ENCODE data around the gene TSFM.
A peak's percentile ranks its signal among the peaks of the same experiment; 100 is the strongest.

The TSFM gene

GRCh38 chr12:57737467-57738460, 44.8 kb upstream of the TSFM start:
- no peak for DNase-seq (ENCODE audit: low spot score)
- in situ Hi-C loops (cut with MboI; ENCODE audit: low sequenced_read_pairs, unreplicated experiment), result no loop called here
- TF ChIP-seq CTCF (IDR thresholded peaks at IDR 0.05; ENCODE audit: borderline replicate concordance, control extremely low read depth, extremely low read depth, insufficient read depth, missing control alignments), result no peak

GRCh38 chr12:57738661-57739237, 43.8 kb upstream of the TSFM start, which contains the start of gene AGAP2:
Gene AGAP2 (minus strand): TSS chr12:57738742. CDS start chr12:57738246, 496 bp downstream.
- TF ChIP-seq CTCF (IDR thresholded peaks at IDR 0.05; ENCODE audit: borderline replicate concordance, control extremely low read depth, extremely low read depth, insufficient read depth, missing control alignments), result no peak
- in situ Hi-C loops (cut with MboI; ENCODE audit: low sequenced_read_pairs, unreplicated experiment), result no loop called here
- DNase-seq (ENCODE audit: low spot score), result no peak

GRCh38 chr12:57739387-57739786, 43.2 kb upstream of the TSFM start:
- in situ Hi-C loops (cut with MboI; ENCODE audit: low sequenced_read_pairs, unreplicated experiment), result no loop called here
- DNase-seq (ENCODE audit: low spot score), result no peak
- TF ChIP-seq CTCF (IDR thresholded peaks at IDR 0.05; ENCODE audit: borderline replicate concordance, control extremely low read depth, extremely low read depth, insufficient read depth, missing control alignments), result no peak

GRCh38 chr12:57739914-57740538, 42.6 kb upstream of the TSFM start:
- no peak for DNase-seq (ENCODE audit: low spot score)
- in situ Hi-C loops (cut with MboI; ENCODE audit: low sequenced_read_pairs, unreplicated experiment), result no loop called here

GRCh38 chr12:57740656-57741412, 41.8 kb upstream of the TSFM start:
- peak; percentile 75 for DNase-seq (ENCODE audit: low spot score)
- in situ Hi-C loops (cut with MboI; ENCODE audit: low sequenced_read_pairs, unreplicated experiment), result no loop called here

More at GRCh38 chr12:57739914-57740538, 42.6 kb upstream of the TSFM start:
- no peak for TF ChIP-seq CTCF (IDR thresholded peaks at IDR 0.05; ENCODE audit: borderline replicate concordance, control extremely low read depth, extremely low read depth, insufficient read depth, missing control alignments)

More at GRCh38 chr12:57740656-57741412, 41.8 kb upstream of the TSFM start:
- TF ChIP-seq CTCF (IDR thresholded peaks at IDR 0.05; ENCODE audit: borderline replicate concordance, control extremely low read depth, extremely low read depth, insufficient read depth, missing control alignments), result no peak

All from GM13976 (cell line).